DMS153 treated with DMSO at 0.1 percent for 48 hours (cell line): ENCODE data around the gene CHN1.

ENCODE experiments used
- DNase-seq: peaks from one replicate; lab custom pipeline; 2025; ENCODE audit not compliant: unreplicated experiment; lab: John Stamatoyannopoulos, UW

The CHN1 gene

GRCh38 chr2:175010848-175011254 lies 5.7 kb upstream of the CHN1 start:
- DNase-seq, result peak; percentile 95

GRCh38 chr2:175009917-175010621 lies 4.9 kb upstream of the CHN1 start:
- DNase-seq, result no peak

- DNase-seq, result no peak
Observed at GRCh38 chr2:175008801-175009495, 3.8 kb upstream of the CHN1 start.

GRCh38 chr2:175008009-175008408 lies 2.8 kb upstream of the CHN1 start:
- no peak for DNase-seq

- DNase-seq, result no peak
Observed at GRCh38 chr2:175007510-175007909, 2.3 kb upstream of the CHN1 start.

- DNase-seq, result no peak
Observed at GRCh38 chr2:175006281-175006680, 1.1 kb upstream of the CHN1 start.

GRCh38 chr2:175005733-175006264 lies 618 bp upstream of the CHN1 start:
- DNase-seq, result no peak

- DNase-seq, result peak; percentile 27
Observed at GRCh38 chr2:175004730-175004979, 526 bp downstream of the CHN1 start.

- DNase-seq, result peak; percentile 10
Observed at GRCh38 chr2:175003875-175004729, 1.1 kb downstream of the CHN1 start.

- no peak for DNase-seq
Observed at GRCh38 chr2:175002547-175003274, 2.5 kb downstream of the CHN1 start.

- no peak for DNase-seq
Observed at GRCh38 chr2:175001566-175001965, 3.6 kb downstream of the CHN1 start.

- DNase-seq, result no peak
Observed at GRCh38 chr2:174997110-174997509, 8.1 kb downstream of the CHN1 start.

GRCh38 chr2:174996622-174997021 lies 8.6 kb downstream of the CHN1 start:
- no peak for DNase-seq

- DNase-seq, result no peak
Observed at GRCh38 chr2:174994381-174994780, 10.8 kb downstream of the CHN1 start.

GRCh38 chr2:174992886-174993285 lies 12.3 kb downstream of the CHN1 start:
- no peak for DNase-seq

- peak; percentile 36 for DNase-seq
Observed at GRCh38 chr2:174985614-174986013, 19.6 kb downstream of the CHN1 start.

GRCh38 chr2:174984561-174984960 lies 20.6 kb downstream of the CHN1 start:
- DNase-seq, result no peak

- DNase-seq, result no peak
Observed at GRCh38 chr2:174981331-174981730, 23.9 kb downstream of the CHN1 start.

GRCh38 chr2:174979996-174980395 lies 25.2 kb downstream of the CHN1 start:
- DNase-seq, result no peak

GRCh38 chr2:174977364-174977763 lies 27.8 kb downstream of the CHN1 start:
- no peak for DNase-seq

GRCh38 chr2:174974131-174974530 lies 31.1 kb downstream of the CHN1 start:
- DNase-seq, result no peak
